ENCODE data around the gene SPPL3. TPM values are rescaled to one million over a fixed set of nuclear protein-coding genes. Genes with fewer than 3 reads are reported as not detected.

The SPPL3 gene
- total RNA-seq, 2 experiments from 2014 or later, result 38.3 to 43.4 TPM

- Histone ChIP-seq H3K4me3 (ENCODE audit: low read length) (no peak overlapping the region), H3K9me3 (ENCODE audit: control insufficient read depth in 1 of 2, insufficient read depth in 1 of 2, low read length in 2 of 2) (peaks cover 14 to 15% of the 10 kb centered on the region in 2 experiments), H3K4me1 (ENCODE audit: insufficient read depth, low read length) (no peaks in the 10 kb centered on the region), H3K27ac (ENCODE audit: low read depth in 1 of 2, low read length in 2 of 2) (no peak overlapping the region), H3K27me3 (ENCODE audit: control insufficient read depth in 1 of 2, insufficient read depth in 2 of 2, low read length in 2 of 2) (no peaks in the 10 kb centered on the region), H3K36me3 (ENCODE audit: insufficient read depth, low read length) (no peaks in the 10 kb centered on the region)
- ATAC-seq (ENCODE audit: poor library complexity), result no peak
- POLR2A ChIA-PET, result interaction anchor here (0.6 kb wide), 1 partner anchor 186 kb away, joined by 3 read pairs; no protein-coding TSS in a partner anchor
- TF ChIP-seq CTCF (IDR thresholded peaks at IDR 0.05), result no peak
- no peak overlapping the region for H3K27ac Mint-ChIP-seq
- H3K36me3 Mint-ChIP-seq (ENCODE audit: low read depth), result peaks cover 78% of the 10 kb centered on the region
- no peak overlapping the region for H3K4me3 Mint-ChIP-seq
- intact Hi-C loops (cut with DNase I, micrococcal nuclease), result loop anchor here in 1 of 2 experiments (10.0 kb wide), 1 partner anchor 86 kb away; no protein-coding TSS in a partner anchor
- H3K27me3 Mint-ChIP-seq, result no peaks in the 10 kb centered on the region
- DNase-seq, result no peak
- peaks cover 40% of the 10 kb centered on the region for H3K4me1 Mint-ChIP-seq (ENCODE audit: low read depth)
- CTCF ChIA-PET, result interaction anchor here (1.2 to 1.4 kb wide), 2 partner anchors 16 to 104 kb away, joined by 4 read pairs; no protein-coding TSS in a partner anchor
- peaks cover 4% of the 10 kb centered on the region for H3K9me3 Mint-ChIP-seq
Measured at GRCh38 chr12:120798696-120799095, 105.5 kb downstream of the SPPL3 start.

GRCh38 chr12:120797677-120798642 is 106.2 kb downstream of the SPPL3 start:
- Histone ChIP-seq H3K9me3 (ENCODE audit: control insufficient read depth in 1 of 2, insufficient read depth in 1 of 2, low read length in 2 of 2) (peaks cover 14 to 15% of the 10 kb centered on the region in 2 experiments), H3K36me3 (ENCODE audit: insufficient read depth, low read length) (no peaks in the 10 kb centered on the region), H3K27me3 (ENCODE audit: control insufficient read depth in 1 of 2, insufficient read depth in 2 of 2, low read length in 2 of 2) (no peaks in the 10 kb centered on the region), H3K4me1 (ENCODE audit: insufficient read depth, low read length) (no peaks in the 10 kb centered on the region), H3K27ac (ENCODE audit: low read depth in 1 of 2, low read length in 2 of 2) (no peak overlapping the region), H3K4me3 (ENCODE audit: low read length) (no peak overlapping the region)
- intact Hi-C loops (cut with DNase I, micrococcal nuclease), result loop anchor here in 1 of 2 experiments (10.0 kb wide), 1 partner anchor 87 kb away; no protein-coding TSS in a partner anchor
- Mint-ChIP-seq H3K9me3 (peaks cover 4% of the 10 kb centered on the region), H3K4me3 (no peak overlapping the region), H3K4me1 (ENCODE audit: low read depth) (peaks cover 36% of the 10 kb centered on the region), H3K27me3 (no peaks in the 10 kb centered on the region), H3K36me3 (ENCODE audit: low read depth) (peaks cover 82% of the 10 kb centered on the region), H3K27ac (no peak overlapping the region)
- POLR2A ChIA-PET, result no interaction called here
- CTCF ChIA-PET, result no interaction called here
- ATAC-seq (ENCODE audit: poor library complexity), result no peak
- TF ChIP-seq CTCF (IDR thresholded peaks at IDR 0.05), result no peak
- no peak for DNase-seq

GRCh38 chr12:120795441-120796178 is 108.5 kb downstream of the SPPL3 start:
- H3K9me3 Mint-ChIP-seq, result peaks cover 4% of the 10 kb centered on the region
- Histone ChIP-seq H3K4me3 (ENCODE audit: low read length) (no peak overlapping the region), H3K27ac (ENCODE audit: low read depth in 1 of 2, low read length in 2 of 2) (no peak overlapping the region), H3K36me3 (ENCODE audit: insufficient read depth, low read length) (peaks cover 4% of the 10 kb centered on the region), H3K27me3 (ENCODE audit: control insufficient read depth in 1 of 2, insufficient read depth in 2 of 2, low read length in 2 of 2) (no peaks in the 10 kb centered on the region), H3K9me3 (ENCODE audit: control insufficient read depth in 1 of 2, insufficient read depth in 1 of 2, low read length in 2 of 2) (peaks cover 14 to 15% of the 10 kb centered on the region in 2 experiments), H3K4me1 (ENCODE audit: insufficient read depth, low read length) (no peaks in the 10 kb centered on the region)
- no peak overlapping the region for H3K27ac Mint-ChIP-seq
- peaks cover 85% of the 10 kb centered on the region for H3K36me3 Mint-ChIP-seq (ENCODE audit: low read depth)
- CTCF ChIA-PET, result interaction anchor here (0.7 kb wide), 1 partner anchor 10 kb away, joined by 3 read pairs; no protein-coding TSS in a partner anchor
- TF ChIP-seq CTCF (IDR thresholded peaks at IDR 0.05), result no peak
- no peak overlapping the region for H3K4me3 Mint-ChIP-seq
- no peak for DNase-seq
- no peak for ATAC-seq (ENCODE audit: poor library complexity)
- H3K27me3 Mint-ChIP-seq, result no peaks in the 10 kb centered on the region
- H3K4me1 Mint-ChIP-seq (ENCODE audit: low read depth), result peaks cover 27% of the 10 kb centered on the region
- intact Hi-C loops (cut with DNase I, micrococcal nuclease), result loop anchor here in 1 of 2 experiments (10.0 kb wide), 1 partner anchor 89 kb away; no protein-coding TSS in a partner anchor
- POLR2A ChIA-PET, result no interaction called here
